NCI-H510A (cell line): ENCODE data around the gene COL4A3.

Experiments
- DNase-seq: peaks from one replicate; lab custom pipeline; 2025; lab: John Stamatoyannopoulos, UW

The COL4A3 gene

DNA sequence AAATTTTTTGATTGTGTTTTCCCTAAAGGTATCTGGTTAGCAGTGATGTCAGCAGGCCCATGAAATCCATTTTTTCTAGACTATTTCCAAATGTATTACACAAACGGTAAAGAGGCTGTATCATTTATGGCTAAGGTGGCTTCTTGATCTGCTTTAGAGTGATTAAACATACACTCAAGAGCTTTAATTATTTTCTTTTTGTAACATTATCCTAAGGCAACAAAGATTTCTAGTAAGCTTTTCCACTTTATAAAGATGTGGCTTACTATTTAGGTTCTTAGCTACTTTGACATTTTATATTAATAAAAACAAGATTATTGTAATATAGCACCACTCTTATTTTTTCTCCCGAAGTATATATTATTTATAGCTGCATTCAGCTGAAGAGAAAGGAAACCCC lies 177.1 kb downstream of the COL4A3 start:
- no peak for DNase-seq

DNA sequence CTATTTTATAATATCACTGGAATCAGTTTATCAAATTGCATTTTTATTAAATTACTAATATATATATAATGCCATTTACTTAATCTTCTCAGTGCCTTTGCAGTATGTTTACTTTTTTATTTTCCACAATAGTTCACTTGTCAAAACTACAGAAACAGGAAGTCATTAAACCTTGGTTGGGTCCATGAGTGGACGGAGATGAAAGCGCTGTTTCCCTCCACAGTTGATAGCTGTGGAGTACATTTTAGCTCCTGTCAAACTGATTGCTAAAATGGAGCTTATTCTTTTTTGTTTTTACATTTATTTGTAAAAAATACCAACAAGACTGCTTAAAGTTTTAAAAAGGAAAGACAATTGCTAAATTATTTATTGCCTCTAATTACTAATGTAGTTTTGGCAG lies 179.8 kb downstream of the COL4A3 start:
- no peak for DNase-seq

DNA sequence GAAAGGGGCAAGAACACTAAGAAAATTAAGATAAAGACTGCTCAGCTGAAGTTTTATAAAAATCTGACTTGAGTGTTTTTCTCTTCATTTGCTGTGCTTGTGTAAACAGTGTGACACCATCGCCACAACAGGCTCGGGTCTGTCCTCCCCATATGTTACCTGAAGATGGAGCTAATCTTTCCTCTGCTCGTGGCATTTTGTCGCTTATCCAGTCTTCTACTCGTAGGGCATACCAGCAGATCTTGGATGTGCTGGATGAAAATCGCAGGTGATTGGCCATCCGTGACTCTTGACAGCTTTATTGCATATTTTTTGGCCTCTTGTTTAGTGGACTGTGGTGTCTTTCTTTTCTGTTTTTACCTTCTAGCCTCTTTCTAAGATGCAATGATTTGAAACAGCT lies 182.7 kb downstream of the COL4A3 start:
- DNase-seq, result no peak

DNA sequence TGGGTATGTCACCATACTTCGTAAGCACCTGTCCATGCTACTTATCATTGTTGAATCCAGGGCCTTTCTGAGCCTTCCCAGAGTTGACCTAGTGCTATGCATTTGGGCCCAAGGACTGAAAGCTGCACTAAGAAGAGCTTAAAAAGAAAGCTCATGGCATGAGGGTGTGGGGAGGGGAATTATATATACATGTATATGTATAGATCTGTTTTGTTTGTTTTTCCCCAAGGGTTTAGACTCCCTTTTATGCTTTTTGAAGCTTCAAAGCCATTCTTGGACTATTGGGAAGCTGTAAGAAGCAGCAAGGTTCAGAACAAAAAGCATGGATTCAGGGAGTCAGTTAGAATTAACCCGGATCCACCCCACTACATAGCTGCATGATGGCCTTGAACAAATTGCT lies 183.9 kb downstream of the COL4A3 start:
- DNase-seq, result no peak

DNA sequence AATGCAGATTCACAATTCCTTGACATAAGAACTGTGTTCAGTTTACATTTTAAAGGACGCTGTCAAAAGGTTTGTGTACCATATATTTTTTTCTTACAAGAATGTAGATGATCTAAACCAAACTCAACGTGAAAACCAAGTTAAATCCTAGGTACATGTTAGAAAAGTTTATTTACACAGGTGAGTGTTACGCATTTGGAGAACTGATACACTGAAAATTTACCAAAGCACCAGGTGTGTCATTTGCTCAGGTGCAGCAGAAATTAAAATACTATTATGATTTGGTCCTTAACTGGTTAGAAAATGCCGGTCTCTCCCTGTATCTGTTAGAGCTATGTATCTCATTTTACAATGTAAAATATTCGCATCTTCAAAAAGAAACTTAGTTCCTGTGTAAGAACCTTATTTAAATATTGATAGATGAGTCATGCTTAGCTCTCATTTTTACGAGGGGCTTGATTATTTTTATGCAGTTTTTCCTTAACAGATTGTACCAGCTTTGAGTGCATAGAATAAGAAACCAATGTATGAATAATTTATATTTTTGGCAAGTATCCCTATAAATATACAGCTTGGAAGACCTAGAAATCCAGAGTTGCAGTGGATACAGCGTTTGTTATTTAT lies 185.7 kb downstream of the COL4A3 start:
- no peak for DNase-seq

DNA sequence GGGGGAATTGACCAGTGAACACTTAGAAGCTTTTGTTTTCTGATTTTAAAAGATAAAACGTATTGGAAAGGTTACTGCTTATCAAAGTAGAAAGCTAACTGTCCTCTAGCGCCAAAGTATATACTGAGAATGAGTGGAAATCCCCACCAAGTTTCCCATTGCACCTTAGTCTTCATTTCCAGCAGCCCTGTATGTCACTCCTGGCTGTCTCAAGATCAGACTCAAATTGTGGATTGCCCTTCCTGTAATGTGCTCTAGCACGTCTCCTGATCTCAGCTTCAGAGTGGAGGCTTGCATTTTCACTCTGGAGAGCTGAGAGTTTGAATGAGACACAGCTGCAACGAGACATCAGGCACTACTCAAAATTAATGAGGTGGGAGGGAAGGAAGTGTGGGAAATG lies 187.2 kb downstream of the COL4A3 start:
- DNase-seq, result no peak

DNA sequence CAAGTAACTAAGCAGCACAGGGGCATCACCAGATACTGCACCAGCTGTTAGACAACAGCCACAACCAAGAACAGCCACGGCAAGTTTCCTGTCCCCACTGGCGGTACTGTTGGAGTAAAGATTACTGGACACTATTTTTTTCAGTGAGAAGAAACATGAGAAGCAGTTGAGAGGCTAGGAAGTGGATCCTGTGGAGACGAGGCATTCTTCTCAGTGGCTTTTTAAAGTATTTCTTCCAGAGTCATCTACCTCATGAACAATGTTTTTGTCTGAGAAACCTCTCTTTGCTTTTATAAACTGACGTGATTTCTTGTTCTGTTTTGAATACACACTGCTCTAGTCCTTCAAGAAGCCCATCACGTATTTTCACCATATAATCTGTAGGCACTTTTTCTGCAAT lies 195.9 kb downstream of the COL4A3 start:
- no peak for DNase-seq

DNA sequence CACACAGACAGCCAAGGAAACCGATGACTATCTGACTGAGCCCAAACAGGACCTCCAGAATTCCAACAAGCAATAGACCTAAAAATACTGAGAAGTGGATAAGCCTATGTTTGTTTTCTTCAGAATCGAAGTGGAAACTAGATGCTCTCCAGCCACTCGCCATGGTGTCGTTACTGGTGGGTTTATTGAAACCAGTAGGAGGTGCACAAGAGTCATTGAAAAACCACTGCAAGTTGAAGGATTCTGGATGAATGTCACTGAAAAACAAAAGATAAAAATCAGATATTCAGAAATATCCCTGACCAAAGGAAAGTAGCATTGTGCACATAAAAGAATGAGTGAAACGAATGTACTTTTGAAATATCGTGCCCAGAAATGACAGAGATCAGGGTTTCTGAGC lies 199.3 kb downstream of the COL4A3 start:
- DNase-seq, result no peak
